ENCODE data around the gene UMOD.

DNA sequence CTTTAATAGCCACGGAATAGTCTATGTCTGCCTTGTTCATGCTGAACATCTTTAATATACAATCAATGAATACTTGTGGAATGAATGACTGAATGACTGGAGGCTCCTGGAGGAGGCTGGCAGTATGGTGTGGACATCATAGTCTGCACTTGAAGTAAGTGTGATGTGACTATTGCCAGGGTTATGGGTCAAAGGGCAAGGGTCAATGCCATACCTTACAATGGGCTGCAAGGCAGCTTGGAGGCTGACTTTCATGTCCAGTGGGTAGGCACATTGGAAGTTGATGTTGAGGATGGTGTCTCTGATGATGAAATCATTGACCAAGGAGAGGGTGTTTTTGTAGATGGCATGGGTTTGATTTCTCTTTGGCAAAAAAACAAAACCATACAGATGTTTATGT is 33.1 kb downstream of the UMOD start:
- TF ChIP-seq EZH2 (IDR thresholded peaks at IDR 0.05; ENCODE audit: low read length): no peak
- TF ChIP-seq, protein P1, sequence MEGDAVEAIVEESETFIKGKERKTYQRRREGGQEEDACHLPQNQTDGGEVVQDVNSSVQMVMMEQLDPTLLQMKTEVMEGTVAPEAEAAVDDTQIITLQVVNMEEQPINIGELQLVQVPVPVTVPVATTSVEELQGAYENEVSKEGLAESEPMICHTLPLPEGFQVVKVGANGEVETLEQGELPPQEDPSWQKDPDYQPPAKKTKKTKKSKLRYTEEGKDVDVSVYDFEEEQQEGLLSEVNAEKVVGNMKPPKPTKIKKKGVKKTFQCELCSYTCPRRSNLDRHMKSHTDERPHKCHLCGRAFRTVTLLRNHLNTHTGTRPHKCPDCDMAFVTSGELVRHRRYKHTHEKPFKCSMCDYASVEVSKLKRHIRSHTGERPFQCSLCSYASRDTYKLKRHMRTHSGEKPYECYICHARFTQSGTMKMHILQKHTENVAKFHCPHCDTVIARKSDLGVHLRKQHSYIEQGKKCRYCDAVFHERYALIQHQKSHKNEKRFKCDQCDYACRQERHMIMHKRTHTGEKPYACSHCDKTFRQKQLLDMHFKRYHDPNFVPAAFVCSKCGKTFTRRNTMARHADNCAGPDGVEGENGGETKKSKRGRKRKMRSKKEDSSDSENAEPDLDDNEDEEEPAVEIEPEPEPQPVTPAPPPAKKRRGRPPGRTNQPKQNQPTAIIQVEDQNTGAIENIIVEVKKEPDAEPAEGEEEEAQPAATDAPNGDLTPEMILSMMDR (optimal IDR thresholded peaks at IDR 0.05 in 1 of 3, IDR thresholded peaks at IDR 0.05 in 1 of 3, conservative IDR thresholded peaks at IDR 0.05 in 1 of 3; ENCODE audit: extremely low read depth in 1 of 3, insufficient read depth in 2 of 3, low read length in 3 of 3): no peak

Data from keratinocyte (primary cell).